GM18508 (cell line): ENCODE data around the gene SYT8.

ENCODE experiments used
- ATAC-seq: cut with Tn5 transposase; IDR thresholded peaks from one replicate; pipeline ENCODE4 v1.9.1; 2021; ENCODE audit warnings: moderate number of reproducible peaks; ENCODE audit not compliant: insufficient read depth, unreplicated experiment

The SYT8 gene

DNA sequence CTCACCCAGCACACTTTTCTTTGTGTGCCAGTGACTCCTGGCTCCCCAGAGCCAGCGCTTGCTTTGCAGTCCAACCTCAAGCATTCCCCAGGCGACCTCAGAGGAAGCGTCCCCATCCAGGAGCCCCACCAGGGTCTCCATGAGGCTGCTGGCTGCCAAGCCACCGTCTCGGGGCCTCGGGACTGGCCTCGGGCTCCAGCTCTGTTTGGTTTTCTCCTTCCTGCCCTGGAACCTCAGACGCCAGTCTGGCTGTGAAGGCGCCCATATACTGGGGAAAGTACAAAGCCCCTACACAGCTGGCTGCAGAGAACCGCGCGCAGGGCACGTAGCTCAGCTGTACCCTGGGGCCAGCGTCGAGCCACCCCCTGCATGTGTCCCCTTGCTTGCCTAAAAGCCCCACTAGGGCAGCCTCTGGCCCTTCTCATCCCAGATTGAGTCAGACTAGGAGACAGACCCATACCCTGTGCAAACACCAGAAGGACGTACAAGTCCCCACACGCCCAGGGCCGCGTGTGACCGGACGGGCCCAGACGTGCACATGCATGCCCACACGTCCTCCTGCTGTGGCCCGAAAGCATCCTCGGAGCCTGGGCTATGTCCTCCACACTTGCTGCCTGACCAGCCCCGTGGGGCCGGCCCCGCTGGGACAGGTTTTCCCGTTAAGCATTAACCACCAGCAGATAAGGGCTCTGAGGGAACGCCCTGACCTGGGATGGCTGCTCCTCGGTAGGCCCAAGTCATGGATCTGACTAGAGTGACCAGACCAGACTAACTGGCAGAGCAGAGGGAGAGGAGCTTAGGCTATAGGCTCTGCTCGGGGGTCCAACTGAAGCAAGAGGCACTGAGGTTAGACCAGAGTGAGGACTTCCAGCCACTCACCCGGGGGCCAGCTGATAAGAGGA is 4.2 kb upstream of the SYT8 start:
- no peak for ATAC-seq

- ATAC-seq = no peak
Observed at GRCh38 chr11:1831338-1832210, 3.2 kb upstream of the SYT8 start.

DNA sequence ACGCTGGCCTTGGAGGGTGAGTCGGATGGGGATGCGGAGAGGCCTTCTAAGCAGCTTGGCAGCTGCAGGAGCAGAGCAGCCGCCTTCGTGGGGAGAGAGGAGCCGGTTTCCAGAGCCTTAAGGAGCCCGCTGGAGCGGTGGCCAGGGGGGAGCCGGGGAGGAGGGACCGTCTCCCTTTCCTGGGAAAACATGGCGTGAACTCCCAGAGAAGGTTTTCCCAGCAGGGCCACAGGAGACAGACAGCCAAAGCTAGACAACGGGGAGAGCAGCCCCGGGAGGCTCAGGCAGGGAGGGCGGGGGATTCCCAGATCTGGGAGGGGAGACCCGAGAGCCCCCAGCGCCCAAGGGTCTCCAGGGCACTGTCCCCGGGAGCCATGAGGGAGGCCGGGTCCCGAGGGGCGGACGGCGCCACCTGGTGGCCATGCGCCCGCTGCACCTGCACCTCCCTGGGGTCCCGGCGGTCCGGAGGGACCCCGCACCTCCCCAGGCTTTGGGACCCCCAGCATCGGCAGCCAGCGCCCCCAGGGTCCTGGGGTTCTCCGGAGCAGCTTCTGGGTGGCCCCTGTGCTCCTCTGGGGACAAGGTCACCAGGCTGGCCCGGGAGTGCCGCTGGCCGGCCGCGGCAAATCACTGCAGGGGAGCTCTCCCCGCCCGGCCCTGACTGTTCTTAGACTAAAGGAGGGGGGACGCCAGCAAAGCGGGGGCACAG is 2.4 kb upstream of the SYT8 start:
- ATAC-seq = no peak

DNA sequence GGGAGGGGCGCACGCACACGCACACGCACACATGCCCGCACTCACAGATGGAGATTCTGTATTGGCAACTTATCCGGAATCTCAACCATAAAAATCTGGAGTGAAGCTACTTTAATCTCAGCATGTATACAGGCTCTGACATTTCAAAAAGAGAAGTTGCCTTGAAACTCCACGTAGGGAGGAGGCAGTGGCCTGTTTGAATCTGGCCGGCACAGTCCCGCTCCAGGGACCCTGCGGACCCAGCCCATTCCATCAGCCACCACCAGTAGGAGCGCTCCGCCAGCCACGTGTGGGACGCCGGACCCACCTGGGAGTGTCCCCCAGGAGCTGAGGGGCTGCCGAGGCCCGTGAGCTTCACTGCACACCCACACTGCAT is 1.9 kb upstream of the SYT8 start:
- no peak for ATAC-seq

DNA sequence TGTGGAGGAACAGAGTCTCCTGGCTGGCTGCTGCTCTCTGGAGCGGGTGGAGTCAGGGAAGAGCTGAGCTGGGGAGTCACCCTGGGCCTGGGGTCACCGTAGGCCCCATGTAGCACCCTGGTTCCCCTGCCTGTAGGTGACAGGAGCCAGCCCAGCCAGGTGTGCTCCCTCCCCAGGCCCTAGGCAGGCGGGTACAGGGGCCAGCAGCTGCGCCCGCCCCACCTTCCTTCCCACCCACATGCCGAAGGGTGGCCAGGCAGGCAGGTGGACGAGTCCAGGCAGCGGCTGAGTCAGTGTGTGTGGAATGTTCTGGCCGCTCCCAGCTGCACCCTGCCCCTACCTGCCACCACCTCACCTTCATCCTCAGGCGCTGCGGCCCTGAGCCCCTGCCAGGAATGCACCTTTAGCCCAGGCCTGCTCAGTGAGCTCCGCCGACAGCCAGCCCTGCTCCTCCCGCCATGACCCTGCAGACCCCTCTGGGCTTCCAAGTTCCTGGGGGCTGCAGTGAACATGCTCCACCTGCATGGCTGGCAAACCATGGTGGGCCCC is 654 bp upstream of the SYT8 start:
- ATAC-seq = no peak

GRCh38 chr11:1835671-1836010 is 851 bp downstream of the SYT8 start:
- ATAC-seq = no peak

GRCh38 chr11:1836011-1836945 is 1.5 kb downstream of the SYT8 start:
- no peak for ATAC-seq

- ATAC-seq = no peak
Observed at GRCh38 chr11:1837171-1838076, 2.6 kb downstream of the SYT8 start.

DNA sequence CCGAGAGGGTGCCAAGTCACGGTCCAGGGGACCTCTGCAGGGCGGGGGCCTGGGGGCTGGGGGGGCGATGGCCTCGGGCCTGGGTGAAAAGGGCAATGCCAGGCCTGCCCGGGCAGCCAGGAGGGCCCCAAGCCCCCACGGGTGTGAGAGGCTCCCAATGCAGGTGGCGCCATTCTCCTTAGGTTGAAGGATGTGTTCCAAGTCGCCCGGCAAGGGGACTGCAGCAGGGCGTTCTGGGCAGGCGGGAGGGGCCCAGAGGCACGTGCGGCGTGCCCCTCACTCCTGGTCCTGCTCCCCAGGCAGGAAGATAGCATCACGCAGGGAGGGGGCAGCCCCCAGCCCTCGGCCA is 3.3 kb downstream of the SYT8 start:
- ATAC-seq = no peak

- no peak for ATAC-seq
Observed at GRCh38 chr11:1838426-1839144, 3.8 kb downstream of the SYT8 start, which contains the start of gene TNNI2. Gene TNNI2, plus strand, starts transcription at chr11:1838981. Its CDS starts 716 bp downstream, at chr11:1839697.

DNA sequence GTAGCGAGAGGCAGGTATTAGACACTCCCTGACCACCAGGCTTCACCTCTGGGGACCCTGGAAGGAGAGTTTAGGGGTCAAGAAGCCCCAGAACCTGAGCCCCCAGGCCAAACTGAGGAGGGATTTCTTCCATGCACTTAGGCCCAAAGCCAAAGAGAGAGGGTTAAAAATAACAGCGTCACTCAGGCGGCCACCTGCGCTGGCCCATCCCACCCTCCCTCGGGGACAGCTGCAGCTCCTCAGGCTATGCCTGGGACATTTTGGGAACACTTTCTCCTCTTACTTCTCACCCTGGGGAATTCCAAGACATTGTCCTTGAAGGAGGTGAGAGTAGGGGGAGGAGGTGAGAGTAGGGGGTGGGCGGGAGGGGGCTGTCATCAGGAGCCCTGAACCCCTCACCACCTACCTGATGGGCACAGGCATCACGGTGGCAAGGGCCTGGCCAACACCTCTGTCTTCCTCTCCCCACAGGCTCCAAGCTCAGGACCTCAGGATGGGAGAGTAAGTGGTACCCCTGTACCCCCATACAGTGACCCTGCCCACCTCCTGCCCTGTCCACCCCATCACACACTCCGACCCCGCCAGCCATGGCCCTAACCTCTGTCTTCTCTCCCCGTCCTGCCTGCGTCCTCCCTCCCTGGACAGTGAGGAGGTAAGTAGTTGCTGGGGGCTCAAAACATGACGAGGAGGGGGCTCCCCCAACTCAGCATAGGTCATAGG is 4.6 kb downstream of the SYT8 start:
- no peak for ATAC-seq

DNA sequence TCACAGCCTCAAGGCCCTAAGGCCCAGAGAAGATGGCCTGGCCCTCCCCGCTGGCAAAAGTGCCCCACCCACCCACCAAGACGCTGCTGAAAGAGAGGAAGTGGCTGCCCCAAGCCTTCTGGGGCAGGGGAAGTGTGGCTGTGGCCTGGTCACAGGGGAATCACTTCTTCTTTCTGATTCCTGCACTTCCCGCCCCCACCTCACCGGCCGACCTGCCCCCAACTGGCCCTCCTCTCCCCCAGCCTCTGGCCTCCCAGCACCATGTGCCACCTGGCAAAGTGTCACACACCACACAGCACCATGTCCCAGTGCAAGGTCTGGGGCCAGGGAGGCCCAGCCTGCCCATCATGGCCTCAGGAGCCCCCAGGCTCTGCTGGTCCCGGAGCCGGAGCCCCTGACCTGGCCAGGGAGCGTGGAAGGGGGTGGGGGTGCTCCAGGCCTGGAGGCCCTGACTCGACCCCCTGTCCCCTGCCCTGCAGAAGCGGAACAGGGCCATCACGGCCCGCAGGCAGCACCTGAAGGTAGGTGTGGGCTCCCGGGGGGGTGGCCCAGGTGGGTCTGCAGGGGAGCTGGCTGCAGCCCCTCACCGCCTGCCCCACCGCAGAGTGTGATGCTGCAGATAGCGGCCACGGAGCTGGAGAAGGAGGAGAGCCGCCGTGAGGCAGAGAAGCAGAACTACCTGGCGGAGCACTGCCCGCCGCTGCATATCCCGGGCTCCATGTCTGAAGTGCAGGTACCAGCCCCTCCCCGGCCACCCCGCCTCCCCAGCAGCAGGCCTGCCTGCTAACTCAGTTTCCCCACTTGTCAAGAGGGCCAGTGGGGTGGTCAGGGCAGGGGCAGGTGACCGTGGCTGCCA is 5.4 kb downstream of the SYT8 start:
- ATAC-seq = no peak

- no peak for ATAC-seq
Observed at GRCh38 chr11:1840780-1841480, 6.1 kb downstream of the SYT8 start.

- ATAC-seq = no peak
Observed at GRCh38 chr11:1841511-1842148, 6.8 kb downstream of the SYT8 start.
